ENCODE results near the gene SLC9A2. TPM values are rescaled to one million over a fixed set of nuclear protein-coding genes. Genes with fewer than 3 reads are reported as not detected.

The SLC9A2 gene
- total RNA-seq, 4 donors from 2014 or later = under 0.01 to 0.29 (median 0.21) TPM; not detected in 1

- no peaks in the 10 kb centered on the region for H3K36me3 ChIP-seq
- no peak overlapping the region for H3K27ac ChIP-seq
- no peaks in the 10 kb centered on the region for H3K4me1 ChIP-seq
- no peak for DNase-seq
- intact Hi-C loops (cut with DNase I; ENCODE audit: low total_unique reads) = no loop called here
- no peak for TF ChIP-seq CTCF (IDR thresholded peaks at IDR 0.05)
- no peak for TF ChIP-seq POLR2A (IDR thresholded peaks at IDR 0.05)
- no peaks in the 10 kb centered on the region for H3K9me3 ChIP-seq
- H3K4me3 ChIP-seq = no peak overlapping the region
- H3K27me3 ChIP-seq = no peaks in the 10 kb centered on the region
These were observed 52.9 kb downstream of the SLC9A2 start for GRCh38 chr2:102672107-102672776.

- H3K4me3 ChIP-seq = no peak overlapping the region
- no peak overlapping the region for H3K27ac ChIP-seq
- H3K4me1 ChIP-seq = no peaks in the 10 kb centered on the region
- no peak for TF ChIP-seq POLR2A (IDR thresholded peaks at IDR 0.05)
- TF ChIP-seq CTCF (IDR thresholded peaks at IDR 0.05) = no peak
- no peak for DNase-seq
- intact Hi-C loops (cut with DNase I; ENCODE audit: low total_unique reads) = no loop called here
- no peaks in the 10 kb centered on the region for H3K27me3 ChIP-seq
- no peaks in the 10 kb centered on the region for H3K9me3 ChIP-seq
- no peaks in the 10 kb centered on the region for H3K36me3 ChIP-seq
These were observed 55.0 kb downstream of the SLC9A2 start for GRCh38 chr2:102674370-102674769.

- no peak for TF ChIP-seq POLR2A (IDR thresholded peaks at IDR 0.05)
- TF ChIP-seq CTCF (IDR thresholded peaks at IDR 0.05) = no peak
- Histone ChIP-seq H3K9me3 (no peaks in the 10 kb centered on the region), H3K4me1 (no peaks in the 10 kb centered on the region), H3K36me3 (no peaks in the 10 kb centered on the region), H3K4me3 (no peak overlapping the region), H3K27ac (no peak overlapping the region), H3K27me3 (no peaks in the 10 kb centered on the region)
- intact Hi-C loops (cut with DNase I; ENCODE audit: low total_unique reads) = no loop called here
- DNase-seq = no peak
These were observed 55.5 kb downstream of the SLC9A2 start for GRCh38 chr2:102674836-102675235.

GRCh38 chr2:102677244-102678215, 58.2 kb downstream of the SLC9A2 start:
- Histone ChIP-seq H3K4me3 (no peak overlapping the region), H3K4me1 (no peaks in the 10 kb centered on the region), H3K36me3 (no peaks in the 10 kb centered on the region), H3K27me3 (no peaks in the 10 kb centered on the region), H3K27ac (no peak overlapping the region), H3K9me3 (no peaks in the 10 kb centered on the region)
- DNase-seq = no peak
- TF ChIP-seq POLR2A (IDR thresholded peaks at IDR 0.05) (no peak), CTCF (IDR thresholded peaks at IDR 0.05) (no peak)
- intact Hi-C loops (cut with DNase I; ENCODE audit: low total_unique reads) = no loop called here

- no peak for DNase-seq
- intact Hi-C loops (cut with DNase I; ENCODE audit: low total_unique reads) = no loop called here
- Histone ChIP-seq H3K4me3 (no peak overlapping the region), H3K27me3 (no peaks in the 10 kb centered on the region), H3K9me3 (no peaks in the 10 kb centered on the region), H3K36me3 (no peaks in the 10 kb centered on the region), H3K4me1 (no peaks in the 10 kb centered on the region), H3K27ac (no peak overlapping the region)
- TF ChIP-seq POLR2A (IDR thresholded peaks at IDR 0.05) = no peak
- no peak for TF ChIP-seq CTCF (IDR thresholded peaks at IDR 0.05)
These were observed 59.1 kb downstream of the SLC9A2 start for GRCh38 chr2:102678442-102678841.
